ENCODE data around the gene HOXA3.

HOXA3 gene

DNA sequence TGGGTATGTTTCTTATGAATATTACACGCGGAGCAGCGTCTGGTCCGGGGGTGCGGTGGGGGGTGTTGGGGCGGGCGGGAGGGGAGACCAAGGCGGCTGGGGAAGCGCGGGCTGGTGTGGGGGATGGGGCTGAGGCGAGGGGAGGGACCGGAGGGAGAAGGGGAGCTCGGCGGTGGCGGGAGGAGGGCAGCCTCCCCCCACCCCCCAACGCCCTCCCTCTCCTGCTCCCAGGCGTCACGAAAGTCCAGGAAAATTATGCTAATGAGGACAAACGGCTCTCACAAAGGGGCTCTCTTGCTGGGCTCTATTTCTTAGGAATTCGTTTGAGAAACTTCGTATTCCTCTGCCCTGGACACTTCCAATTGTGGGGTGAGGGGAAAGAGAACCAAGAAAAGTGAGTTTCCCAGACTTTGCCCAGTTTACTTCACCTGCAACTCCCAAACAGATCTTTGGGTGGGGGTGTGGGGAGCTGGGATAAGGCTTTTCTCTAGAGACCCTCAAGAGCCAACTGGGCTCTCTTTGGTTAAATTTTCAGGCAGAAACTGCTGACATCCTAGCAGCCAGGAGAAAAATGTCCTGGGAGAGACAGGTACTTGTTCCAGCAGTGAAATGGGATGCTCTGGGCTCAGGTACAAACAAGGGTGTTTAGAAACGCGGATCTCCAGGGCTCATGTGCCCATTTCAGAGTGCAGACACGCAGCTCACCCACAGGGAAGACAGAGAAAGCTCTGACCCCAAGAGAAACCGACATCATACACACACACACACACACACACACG is 38.2 kb downstream of the HOXA3 start:
- in situ Hi-C loops (cut with MboI; ENCODE audit: low pct_unique_long_range_greater_than_20kb, low sequenced_read_pairs) = no loop called here
- DNase-seq = no peak

- in situ Hi-C loops (cut with MboI; ENCODE audit: low pct_unique_long_range_greater_than_20kb, low sequenced_read_pairs) = no loop called here
- no peak for DNase-seq
Observed at GRCh38 chr7:27112955-27113949, 39.1 kb downstream of the HOXA3 start.

DNA sequence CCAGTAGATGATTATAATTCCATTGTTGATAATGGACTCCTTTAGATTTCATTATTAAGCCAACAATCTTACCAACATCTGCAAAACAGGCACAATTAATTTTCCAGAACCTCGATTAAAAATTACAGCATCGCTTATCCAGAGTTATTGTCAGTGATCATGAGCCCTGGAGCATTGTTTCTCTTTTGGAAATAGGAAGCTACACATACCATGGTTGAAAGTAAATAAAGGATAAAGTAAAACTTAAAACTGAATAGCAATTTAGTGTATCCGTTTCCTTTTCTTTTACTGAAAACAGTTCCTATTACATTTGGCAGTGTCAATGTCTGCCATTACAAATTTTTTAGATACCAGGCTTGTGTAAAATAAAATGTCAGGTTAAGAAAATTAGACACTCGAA is 40.0 kb downstream of the HOXA3 start:
- DNase-seq = no peak

DNA sequence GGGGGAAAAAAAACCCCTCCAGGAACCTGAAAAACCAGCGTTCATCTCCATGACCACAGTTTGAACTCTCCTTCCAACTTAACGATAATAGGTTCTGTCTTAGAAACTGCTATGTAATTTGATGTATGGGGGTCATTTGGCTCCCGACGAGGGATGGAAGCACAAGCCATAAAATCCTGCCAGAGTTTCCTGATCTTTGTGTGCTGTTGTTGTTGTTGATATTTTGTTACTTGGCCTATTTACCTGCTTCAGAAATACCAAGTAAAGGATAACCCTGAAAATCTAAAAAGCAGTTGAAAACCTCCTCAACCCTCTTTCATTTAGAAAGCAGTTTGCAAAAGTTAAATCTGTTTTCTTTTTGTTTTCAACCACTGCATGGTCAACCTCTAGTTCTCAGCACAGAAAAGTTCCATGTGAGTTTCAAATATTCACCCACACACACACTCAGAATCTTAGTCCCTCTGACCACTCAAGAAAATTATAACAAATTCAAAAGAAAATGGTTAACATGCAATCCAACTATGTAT is 40.6 kb downstream of the HOXA3 start:
- in situ Hi-C loops (cut with MboI; ENCODE audit: low pct_unique_long_range_greater_than_20kb, low sequenced_read_pairs) = no loop called here

More for the DNA sequence above, 40.0 kb downstream of the HOXA3 start:
- in situ Hi-C loops (cut with MboI; ENCODE audit: low pct_unique_long_range_greater_than_20kb, low sequenced_read_pairs) = no loop called here

DNA sequence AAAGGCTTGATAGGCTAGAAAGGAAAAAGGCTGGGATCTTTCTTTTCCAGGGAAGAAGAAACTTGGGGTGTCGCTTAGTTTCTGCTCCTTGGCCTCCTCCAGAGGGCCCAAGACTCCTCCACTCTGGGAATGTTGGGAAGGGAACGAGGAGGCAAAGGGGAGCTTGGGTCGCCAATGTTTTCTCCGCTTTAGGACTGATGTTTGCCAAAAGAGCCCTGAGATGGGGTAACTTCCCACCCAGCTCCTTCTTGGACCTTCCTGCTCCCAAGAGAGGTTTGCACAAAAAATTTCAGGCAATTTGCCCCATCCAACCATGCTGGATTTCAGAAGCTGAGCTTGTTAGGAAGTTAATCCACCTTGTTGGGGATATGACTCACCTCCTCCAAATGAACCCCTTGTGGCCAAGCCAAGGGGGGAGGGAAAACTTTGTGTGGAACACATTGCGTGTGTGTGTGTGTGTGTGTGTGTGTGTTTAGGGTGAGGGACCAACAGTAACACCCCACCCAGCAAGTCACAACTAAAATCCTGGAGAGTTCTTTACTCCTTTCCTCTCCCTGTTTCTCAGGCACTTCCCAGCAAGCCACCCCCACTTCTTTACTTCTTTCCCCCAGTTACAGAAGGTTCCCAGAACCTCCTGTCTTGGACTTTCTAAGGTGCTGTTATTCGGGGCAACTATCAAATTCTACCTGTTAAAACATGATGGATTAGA is 41.2 kb downstream of the HOXA3 start:
- no peak for DNase-seq
- in situ Hi-C loops (cut with MboI; ENCODE audit: low pct_unique_long_range_greater_than_20kb, low sequenced_read_pairs) = no loop called here

More for the DNA sequence above, 40.6 kb downstream of the HOXA3 start:
- no peak for DNase-seq

DNA sequence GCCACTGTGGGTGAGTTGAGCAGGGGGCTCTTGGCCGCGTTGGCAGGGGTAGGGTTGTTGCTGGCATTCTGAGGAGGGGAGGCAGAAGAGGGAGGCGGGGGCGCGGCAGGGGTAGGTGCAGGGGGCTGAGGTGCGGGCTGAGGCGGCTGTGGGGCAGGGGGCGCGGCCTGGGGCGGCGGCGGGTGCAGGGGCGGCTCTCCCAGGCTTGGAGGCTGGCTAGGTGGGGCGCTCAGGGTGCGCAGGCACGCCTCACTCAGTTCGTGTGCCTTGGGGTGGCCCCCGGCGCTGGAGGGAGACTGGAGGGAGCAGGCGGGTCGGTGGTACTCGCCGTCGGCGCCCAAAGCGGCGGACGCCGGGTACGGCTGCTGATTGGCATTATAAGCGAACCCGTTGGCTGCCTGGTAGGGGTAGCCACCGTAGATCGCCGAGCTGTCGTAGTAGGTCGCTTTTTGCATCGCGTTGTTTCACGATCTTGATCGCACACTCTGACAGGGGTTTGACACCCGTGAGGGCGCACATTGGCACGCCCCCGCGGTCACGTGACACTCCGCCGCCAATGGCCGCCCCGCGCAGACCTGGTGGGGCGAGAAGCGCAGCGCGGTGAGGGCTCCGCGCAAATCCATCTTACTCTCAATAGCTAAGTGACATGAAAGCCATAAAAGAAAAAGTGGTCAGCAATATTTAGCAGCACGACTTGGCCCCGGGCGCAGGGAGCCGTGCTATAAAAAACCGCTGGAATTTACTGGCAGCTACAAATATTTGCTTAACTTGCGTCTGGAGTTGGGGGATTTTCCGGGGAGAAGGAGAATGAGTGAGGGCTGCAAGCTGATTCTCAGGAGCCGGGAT is 42.0 kb downstream of the HOXA3 start:
- in situ Hi-C loops (cut with MboI; ENCODE audit: low pct_unique_long_range_greater_than_20kb, low sequenced_read_pairs) = no loop called here
- DNase-seq = no peak

- in situ Hi-C loops (cut with MboI; ENCODE audit: low pct_unique_long_range_greater_than_20kb, low sequenced_read_pairs) = no loop called here
- DNase-seq = no peak
Observed at GRCh38 chr7:27109466-27110185, 42.8 kb downstream of the HOXA3 start.

DNA sequence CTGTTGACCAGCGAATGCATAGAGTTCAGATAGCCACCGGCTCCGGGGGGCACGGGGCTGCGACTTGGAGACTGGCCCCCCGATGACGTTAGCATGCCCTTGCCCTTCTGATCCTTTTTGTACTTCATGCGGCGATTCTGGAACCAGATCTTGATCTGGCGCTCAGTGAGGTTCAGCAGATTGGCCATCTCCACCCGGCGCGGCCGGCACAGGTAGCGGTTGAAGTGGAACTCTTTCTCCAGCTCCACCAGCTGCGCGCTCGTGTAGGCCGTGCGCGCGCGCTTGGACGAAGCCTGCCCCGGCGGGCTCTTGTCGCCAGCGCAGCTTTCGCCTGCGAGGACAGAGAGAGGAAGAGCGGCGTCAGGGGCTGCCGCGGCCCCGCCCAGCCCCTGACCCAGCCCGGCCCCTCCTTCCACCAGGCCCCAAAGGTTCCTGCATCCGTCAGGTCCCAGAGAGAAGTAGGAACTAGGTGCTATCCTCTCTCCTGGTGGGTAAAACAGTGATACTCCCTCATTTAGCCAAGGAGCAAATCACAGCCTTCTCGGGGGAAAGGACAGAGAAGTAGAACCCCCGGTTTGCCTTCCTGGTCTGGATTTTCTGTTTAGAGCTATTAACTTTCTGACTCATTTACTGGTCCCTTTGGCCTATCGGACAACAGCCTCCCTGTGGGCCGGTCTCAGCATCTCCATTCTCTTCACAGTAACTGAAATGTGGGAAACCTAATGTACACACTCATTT is 43.8 kb downstream of the HOXA3 start:
- in situ Hi-C loops (cut with MboI; ENCODE audit: low pct_unique_long_range_greater_than_20kb, low sequenced_read_pairs) = no loop called here
- no peak for DNase-seq

DNA sequence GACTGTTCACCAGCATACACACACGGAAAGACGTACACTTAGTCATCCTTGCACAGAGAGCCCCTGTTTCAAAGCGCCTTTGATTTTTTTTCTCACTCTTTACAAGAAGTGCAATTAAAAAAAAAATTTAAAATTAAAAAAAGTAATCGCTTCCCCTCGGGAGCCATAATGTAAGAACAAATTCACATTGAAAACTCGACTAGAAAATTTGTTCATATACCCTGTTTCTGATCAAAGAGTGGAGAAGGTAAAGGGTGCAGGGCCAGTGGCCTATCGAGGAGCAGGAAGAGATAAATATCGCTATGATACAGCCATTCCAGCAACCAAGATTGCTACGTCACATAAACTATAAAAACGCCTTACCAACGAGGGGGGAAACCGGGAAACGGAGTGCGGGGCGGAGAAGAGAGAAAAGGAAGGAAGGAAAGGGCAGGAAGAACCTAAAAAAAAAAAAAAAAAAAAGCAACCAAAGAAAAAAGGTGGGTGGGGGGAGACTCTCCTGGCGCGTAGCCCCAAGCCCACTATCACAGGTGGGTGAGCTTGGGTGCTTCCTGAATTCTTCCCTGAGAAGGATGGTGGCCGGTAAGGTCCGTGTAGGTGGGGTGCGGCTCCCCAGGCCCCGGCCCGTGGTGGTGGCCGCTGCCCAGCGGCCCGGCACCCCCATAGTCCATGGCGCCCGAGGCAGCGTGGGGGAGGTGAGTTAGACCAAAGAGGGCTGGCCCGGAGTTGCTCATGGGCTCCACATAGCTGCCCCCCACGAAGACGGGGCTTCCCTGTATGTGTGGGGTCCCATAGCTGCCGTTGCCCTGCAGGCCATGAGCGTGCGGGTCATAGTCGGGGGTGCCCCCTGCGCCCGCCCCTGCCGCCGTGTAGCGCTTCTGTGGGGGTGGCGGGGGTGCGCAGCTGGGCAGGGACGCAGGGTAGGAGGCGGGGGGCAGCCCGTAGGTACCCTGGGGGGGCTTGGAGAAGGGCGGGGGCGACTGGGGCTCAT is 44.7 kb downstream of the HOXA3 start:
- in situ Hi-C loops (cut with MboI; ENCODE audit: low pct_unique_long_range_greater_than_20kb, low sequenced_read_pairs) = no loop called here
- DNase-seq = no peak

DNA sequence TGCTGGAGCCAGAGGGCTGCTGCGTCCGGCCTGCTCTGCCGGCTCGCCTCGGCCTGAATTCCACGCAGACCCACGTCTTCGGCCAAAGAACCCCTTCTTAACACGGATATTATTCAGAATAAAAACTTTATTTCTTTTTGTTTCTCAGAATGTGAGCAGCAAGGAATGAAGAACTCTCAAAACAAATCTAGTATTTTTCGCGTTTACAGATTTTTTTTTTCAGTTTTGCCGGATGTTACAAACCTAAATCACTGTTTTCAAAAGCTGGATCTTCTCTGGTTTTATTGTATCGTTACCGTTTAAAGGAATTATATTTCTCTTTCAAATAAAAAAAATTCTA is 45.5 kb downstream of the HOXA3 start:
- in situ Hi-C loops (cut with MboI; ENCODE audit: low pct_unique_long_range_greater_than_20kb, low sequenced_read_pairs) = no loop called here
- DNase-seq = no peak

- DNase-seq = no peak
- in situ Hi-C loops (cut with MboI; ENCODE audit: low pct_unique_long_range_greater_than_20kb, low sequenced_read_pairs) = no loop called here
Observed at GRCh38 chr7:27106181-27106900, 46.0 kb downstream of the HOXA3 start.

DNA sequence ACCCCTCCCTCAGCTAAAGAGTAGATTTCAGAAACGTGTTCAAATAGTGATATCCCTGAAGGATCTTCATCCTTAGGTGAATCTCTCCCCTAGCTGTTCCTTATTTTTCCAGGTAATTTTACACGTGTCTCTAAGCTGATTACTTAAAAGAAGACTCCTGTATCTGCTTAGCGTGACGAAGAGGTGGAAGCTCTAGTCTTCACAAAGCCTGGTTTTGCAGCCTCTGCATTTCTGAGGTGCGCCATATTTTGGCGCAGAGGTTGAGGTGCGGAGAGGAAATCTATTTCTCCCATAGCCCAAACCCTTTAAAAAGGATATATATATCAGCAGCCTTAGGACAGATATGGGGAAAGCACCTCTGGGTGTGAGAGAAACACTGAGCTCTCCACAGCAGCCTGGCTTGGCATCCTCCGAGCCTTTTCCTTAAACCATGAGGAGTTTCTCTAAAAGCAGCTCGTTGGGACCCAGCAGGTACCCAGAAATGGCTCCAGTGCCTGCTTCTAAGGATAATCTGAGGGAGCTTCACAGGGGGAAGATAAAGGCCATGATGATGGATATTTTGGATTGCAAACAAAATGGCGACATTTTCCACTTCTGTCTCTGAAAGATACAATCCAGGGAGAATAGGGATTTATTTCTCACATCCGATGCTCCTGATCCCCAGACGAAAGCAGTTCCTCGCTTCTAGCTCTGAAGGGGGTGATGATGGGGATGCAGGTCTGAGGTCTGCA is 46.9 kb downstream of the HOXA3 start:
- in situ Hi-C loops (cut with MboI; ENCODE audit: low pct_unique_long_range_greater_than_20kb, low sequenced_read_pairs) = no loop called here
- DNase-seq = no peak

DNA sequence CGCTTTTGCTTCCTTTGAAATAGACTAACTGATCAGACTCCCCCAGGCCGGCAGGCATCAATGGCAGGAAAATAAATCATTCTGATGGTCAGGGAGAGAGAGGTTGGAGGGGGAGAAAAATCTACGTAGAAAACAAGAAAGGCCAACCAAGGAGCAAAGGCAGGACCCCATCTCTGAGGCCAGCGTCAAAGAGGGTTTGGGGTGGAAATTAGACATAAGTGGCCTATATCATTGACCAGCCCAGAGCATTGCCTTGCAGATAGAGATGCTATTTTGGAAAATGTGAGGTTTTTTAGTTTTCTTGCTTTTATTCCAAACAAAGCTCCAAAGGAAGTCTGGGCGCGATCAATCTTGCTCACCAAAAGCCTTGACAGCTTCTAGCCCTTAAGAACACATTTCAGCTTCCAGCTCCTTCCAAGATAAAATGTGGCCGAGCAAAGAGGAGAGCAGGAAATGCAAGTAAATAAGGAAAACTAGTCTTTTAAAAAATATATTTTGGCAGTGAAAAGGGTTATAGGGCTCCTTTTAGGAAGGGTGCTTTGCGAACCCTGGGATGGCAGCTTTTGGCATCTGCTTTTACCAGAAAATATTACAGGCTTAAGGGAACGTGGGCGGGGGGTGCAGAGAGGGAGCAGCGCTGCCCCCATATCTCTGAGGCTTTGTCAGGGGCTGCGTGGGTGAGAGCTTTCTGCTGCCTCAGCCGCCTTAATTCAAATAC is 47.9 kb downstream of the HOXA3 start:
- in situ Hi-C loops (cut with MboI; ENCODE audit: low pct_unique_long_range_greater_than_20kb, low sequenced_read_pairs) = no loop called here

DNA sequence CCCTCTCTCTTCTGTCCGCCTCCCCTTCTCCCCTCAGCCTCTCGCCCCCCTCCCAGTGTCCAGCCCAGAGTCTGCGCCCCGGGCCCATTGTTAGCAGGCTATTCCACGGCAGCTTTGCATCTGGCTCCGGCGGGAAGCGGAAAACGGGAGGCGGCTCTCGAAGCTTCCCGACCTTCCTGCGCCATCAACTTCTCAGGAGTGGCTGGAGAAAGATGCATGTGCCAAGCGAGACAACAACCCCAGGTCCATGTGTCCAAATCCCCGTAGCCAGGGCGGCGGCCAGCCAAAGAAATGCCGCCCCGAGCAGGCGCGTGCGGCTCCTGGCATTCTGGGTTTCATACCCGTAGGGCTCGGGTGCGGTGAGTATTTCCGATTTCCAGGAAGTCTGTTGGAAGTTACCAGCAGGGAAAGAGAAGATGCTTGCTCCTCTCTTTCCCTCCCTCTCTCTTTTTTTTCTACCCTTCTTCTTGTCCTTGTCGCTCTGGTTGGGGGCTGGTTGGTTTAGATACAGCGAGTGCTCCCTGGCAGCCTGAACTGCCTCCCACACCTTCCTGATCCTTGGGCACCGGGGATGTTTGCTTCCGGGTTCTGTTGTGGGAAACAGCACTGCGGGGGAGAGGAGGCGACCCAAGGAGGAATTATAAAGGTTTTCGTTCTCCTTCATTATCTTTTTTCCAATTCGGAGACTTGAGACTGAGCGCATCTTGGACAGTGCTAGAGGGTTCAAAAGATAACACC is 48.7 kb downstream of the HOXA3 start:
- in situ Hi-C loops (cut with MboI; ENCODE audit: low pct_unique_long_range_greater_than_20kb, low sequenced_read_pairs) = no loop called here
- peak; percentile 33 for DNase-seq

More for the DNA sequence above, 47.9 kb downstream of the HOXA3 start:
- no peak for DNase-seq

Data from KBM-7 (cell line).